T1000 (cell line): Measurements from ENCODE around the gene SIK3.

ENCODE experiments used
- DNase-seq: peaks from one replicate; lab custom pipeline; 2025; ENCODE audit warnings: mixed read lengths; lab: John Stamatoyannopoulos, UW

Gene SIK3

GRCh38 chr11:117009905-117010605, 88.2 kb downstream of the SIK3 start:
- no peak for DNase-seq

- no peak for DNase-seq
These were observed 92.5 kb downstream of the SIK3 start for GRCh38 chr11:117005758-117006157.

GRCh38 chr11:117002639-117003299, 95.5 kb downstream of the SIK3 start:
- DNase-seq = no peak

GRCh38 chr11:117000014-117000737, 98.1 kb downstream of the SIK3 start:
- no peak for DNase-seq

GRCh38 chr11:116997071-116997470, 101.2 kb downstream of the SIK3 start:
- no peak for DNase-seq

GRCh38 chr11:116994195-116994594, 104.0 kb downstream of the SIK3 start:
- DNase-seq = no peak

GRCh38 chr11:116993599-116993998, 104.6 kb downstream of the SIK3 start:
- DNase-seq = no peak

- no peak for DNase-seq
These were observed 106.7 kb downstream of the SIK3 start for GRCh38 chr11:116991491-116991890.

GRCh38 chr11:116990811-116991210, 107.4 kb downstream of the SIK3 start:
- DNase-seq = no peak

GRCh38 chr11:116990061-116990473, 108.2 kb downstream of the SIK3 start:
- no peak for DNase-seq

- no peak for DNase-seq
These were observed 109.0 kb downstream of the SIK3 start for GRCh38 chr11:116989184-116989583.

GRCh38 chr11:116986521-116987105, 111.6 kb downstream of the SIK3 start:
- no peak for DNase-seq

GRCh38 chr11:116984589-116984988, 113.6 kb downstream of the SIK3 start:
- no peak for DNase-seq

- no peak for DNase-seq
These were observed 114.0 kb downstream of the SIK3 start for GRCh38 chr11:116984186-116984585.

- no peak for DNase-seq
These were observed 116.9 kb downstream of the SIK3 start for GRCh38 chr11:116981266-116981885.

GRCh38 chr11:116980136-116980793, 118.0 kb downstream of the SIK3 start:
- DNase-seq = no peak

GRCh38 chr11:116976941-116977570, 121.2 kb downstream of the SIK3 start:
- DNase-seq = no peak

- DNase-seq = no peak
These were observed 122.6 kb downstream of the SIK3 start for GRCh38 chr11:116975661-116976060.

GRCh38 chr11:116973270-116973669, 125.0 kb downstream of the SIK3 start:
- DNase-seq = no peak

GRCh38 chr11:116972691-116973090, 125.5 kb downstream of the SIK3 start:
- no peak for DNase-seq
